HG02571 (cell line): ENCODE data around the gene SPEM1.

Experiments
- ATAC-seq: cut with Tn5 transposase; IDR thresholded peaks from one replicate; pipeline ENCODE4 v1.9.1; 2021; ENCODE audit warnings: mild to moderate bottlenecking, moderate library complexity; ENCODE audit not compliant: unreplicated experiment

The SPEM1 gene

DNA sequence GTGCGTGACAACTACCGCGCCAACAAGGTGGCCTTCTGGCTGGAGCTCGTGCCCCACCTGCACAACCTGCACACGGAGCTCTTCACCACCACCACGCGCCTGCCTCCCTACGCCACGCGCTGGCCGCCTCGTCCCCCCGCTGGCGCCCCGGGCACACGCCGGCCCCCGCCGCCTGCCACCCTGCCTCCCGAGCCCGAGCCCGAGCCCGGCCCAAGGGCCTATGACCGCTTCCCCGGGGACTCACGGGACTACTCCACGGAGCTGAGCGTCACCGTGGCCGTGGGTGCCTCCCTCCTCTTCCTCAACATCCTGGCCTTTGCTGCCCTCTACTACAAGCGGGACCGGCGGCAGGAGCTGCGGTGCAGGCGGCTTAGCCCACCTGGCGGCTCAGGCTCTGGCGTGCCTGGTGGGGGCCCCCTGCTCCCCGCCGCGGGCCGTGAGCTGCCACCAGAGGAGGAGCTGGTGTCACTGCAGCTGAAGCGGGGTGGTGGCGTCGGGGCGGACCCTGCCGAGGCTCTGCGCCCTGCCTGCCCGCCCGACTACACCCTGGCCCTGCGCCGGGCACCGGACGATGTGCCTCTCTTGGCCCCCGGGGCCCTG lies 3.0 kb upstream of the SPEM1 start:
- no peak for ATAC-seq

GRCh38 chr17:7418472-7419152 lies 1.5 kb upstream of the SPEM1 start:
- ATAC-seq = no peak

DNA sequence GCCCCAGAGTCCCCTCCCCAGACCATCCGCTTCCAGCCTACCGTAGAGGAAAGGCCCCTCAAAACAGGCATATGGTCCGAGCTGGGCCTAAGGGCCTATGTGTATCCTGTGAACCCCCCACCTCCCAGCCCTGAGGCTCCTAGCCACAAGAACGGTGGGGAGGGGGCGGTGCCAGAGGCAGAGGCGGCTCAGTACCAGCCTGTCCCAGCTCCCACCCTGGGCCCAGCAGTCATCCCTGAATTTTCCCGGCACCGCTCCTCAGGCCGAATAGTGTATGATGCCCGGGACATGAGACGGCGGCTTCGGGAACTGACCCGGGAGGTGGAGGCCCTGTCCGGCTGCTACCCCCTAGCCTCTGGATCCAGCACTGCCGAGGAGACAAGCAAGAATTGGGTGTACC lies 1.1 kb downstream of the SPEM1 start:
- no peak for ATAC-seq

GRCh38 chr17:7423679-7424078 lies 3.6 kb downstream of the SPEM1 start:
- ATAC-seq = no peak

GRCh38 chr17:7425316-7425715 lies 5.2 kb downstream of the SPEM1 start, which contains the start of gene SPEM2:
Gene SPEM2 (plus strand): TSS chr17:7425616. CDS start chr17:7425689, 73 bp downstream.
- no peak for ATAC-seq

- no peak for ATAC-seq
Measured at GRCh38 chr17:7425756-7426155, 5.6 kb downstream of the SPEM1 start.

GRCh38 chr17:7426203-7426863 lies 6.2 kb downstream of the SPEM1 start:
- ATAC-seq = no peak

GRCh38 chr17:7426896-7427489 lies 6.9 kb downstream of the SPEM1 start:
- ATAC-seq = no peak

DNA sequence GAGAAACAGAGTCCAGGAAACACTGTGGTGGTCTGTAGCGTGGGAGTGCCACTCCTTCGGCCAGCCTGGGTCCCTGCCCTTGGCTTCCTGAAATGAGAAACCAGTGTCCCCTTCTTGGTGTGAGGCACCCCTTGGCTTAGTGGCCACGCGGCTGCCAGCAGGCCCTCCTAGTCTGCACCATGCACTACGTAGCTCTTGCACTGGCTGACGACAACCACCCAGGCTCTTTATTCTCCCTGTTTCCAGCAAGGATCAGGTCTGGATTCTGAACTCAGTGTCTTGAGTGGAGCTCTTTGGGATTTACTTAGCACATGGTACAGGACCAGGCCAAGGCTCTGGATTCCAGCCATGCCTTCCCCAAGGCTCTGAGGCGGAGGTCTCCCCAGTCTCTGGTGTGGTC lies 7.4 kb downstream of the SPEM1 start:
- no peak for ATAC-seq

DNA sequence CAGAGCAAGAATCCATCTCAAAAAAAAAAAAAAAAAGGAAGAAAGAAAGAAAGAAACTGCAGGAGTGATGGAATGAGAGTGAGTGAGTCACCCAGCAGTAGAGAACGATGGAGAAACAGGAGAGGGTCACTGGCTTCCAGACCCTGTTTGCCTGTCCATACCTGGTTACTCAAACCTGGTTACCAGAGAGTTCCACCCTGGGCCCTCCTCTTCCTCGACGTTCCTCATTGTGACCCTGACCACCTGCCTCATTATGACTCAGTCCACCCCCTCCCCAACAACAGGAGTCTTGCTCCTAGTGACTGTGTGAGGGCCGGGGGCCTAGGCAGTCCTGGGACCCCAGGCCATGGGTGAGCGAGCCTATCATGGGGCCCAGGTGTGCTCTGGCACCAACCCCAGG lies 8.4 kb downstream of the SPEM1 start, which contains the start of gene SPEM3:
SPEM3 (plus strand) TSS at position 301 of the 400 bp plus-strand sequence; CDS start at position 347, 46 bp downstream.
- ATAC-seq = no peak

- no peak for ATAC-seq
Measured at GRCh38 chr17:7429722-7430121, 9.6 kb downstream of the SPEM1 start.

DNA sequence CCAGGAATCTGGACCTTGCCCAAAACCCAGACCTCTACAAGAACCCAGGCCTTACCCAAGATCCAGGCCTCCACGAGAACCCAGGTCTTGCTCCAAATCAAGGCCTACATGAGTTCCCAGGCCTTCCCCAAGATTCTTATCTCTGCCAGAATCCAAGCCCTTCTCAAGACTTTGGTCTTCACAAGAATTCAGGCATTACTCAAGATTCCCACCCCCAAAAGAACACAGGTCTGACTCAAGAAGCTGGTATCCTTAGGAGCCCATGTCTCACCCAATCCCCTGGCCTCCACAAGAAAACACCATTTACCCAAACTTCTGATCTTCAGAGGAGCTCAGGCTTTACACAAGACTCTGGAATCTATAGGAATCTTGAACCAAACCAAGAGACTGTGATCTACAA lies 11.1 kb downstream of the SPEM1 start:
- no peak for ATAC-seq

DNA sequence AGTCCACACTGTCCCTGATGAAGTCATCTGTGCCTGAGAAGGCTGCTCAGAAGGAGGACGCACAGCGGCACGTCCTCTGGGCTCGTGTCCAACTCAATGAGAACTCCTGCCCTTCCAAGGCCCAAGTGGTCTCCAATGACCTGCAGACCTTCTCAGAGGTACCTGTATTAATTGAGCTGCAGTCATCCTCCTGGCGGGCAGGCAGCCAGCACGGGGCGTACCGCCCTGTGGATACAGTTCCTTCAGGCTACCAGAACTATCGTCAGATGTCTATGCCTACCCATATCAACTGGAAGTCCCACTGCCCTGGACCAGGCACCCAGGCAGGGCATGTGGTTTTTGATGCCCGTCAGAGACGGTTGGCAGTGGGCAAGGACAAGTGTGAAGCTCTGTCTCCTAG lies 12.2 kb downstream of the SPEM1 start:
- ATAC-seq = no peak

- no peak for ATAC-seq
Measured at GRCh38 chr17:7435676-7436555, 15.8 kb downstream of the SPEM1 start.

- ATAC-seq = no peak
Measured at GRCh38 chr17:7436556-7437368, 16.6 kb downstream of the SPEM1 start.

DNA sequence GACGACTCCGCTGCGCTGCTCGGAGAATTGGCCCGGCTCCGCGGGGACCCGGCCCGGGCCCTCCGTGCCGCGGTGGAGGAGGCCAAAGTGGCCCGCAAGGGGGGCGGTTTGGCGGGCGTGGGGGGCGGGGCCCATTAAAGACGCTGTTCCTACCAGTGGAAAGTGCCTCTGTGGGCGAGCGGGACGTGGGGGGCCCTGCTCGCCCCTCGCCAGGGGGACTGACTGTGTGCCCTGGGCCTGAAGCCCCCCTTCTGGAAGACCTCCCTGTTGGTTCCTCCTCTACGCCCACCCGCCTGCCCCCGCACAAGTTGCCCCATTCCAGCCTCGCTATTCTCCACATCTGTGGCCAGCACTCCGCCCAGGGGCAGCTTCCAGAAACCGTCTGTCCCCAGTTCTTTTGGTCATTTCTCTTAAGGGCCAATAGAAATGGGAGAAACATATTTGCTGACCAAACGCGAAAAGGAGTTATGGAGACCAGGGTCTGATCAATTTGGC lies 17.3 kb downstream of the SPEM1 start:
- ATAC-seq = no peak

GRCh38 chr17:7437950-7438614 lies 18.0 kb downstream of the SPEM1 start:
- ATAC-seq = no peak

GRCh38 chr17:7438656-7439460 lies 18.7 kb downstream of the SPEM1 start:
- no peak for ATAC-seq
